Measurements from ENCODE around the gene TBCCD1.

TBCCD1 gene, protein sequence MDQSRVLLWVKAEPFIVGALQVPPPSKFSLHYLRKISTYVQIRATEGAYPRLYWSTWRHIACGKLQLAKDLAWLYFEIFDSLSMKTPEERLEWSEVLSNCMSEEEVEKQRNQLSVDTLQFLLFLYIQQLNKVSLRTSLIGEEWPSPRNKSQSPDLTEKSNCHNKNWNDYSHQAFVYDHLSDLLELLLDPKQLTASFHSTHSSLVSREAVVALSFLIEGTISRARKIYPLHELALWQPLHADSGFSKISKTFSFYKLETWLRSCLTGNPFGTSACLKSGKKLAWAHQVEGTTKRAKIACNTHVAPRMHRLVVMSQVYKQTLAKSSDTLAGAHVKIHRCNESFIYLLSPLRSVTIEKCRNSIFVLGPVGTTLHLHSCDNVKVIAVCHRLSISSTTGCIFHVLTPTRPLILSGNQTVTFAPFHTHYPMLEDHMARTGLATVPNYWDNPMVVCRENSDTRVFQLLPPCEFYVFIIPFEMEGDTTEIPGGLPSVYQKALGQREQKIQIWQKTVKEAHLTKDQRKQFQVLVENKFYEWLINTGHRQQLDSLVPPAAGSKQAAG

DNA sequence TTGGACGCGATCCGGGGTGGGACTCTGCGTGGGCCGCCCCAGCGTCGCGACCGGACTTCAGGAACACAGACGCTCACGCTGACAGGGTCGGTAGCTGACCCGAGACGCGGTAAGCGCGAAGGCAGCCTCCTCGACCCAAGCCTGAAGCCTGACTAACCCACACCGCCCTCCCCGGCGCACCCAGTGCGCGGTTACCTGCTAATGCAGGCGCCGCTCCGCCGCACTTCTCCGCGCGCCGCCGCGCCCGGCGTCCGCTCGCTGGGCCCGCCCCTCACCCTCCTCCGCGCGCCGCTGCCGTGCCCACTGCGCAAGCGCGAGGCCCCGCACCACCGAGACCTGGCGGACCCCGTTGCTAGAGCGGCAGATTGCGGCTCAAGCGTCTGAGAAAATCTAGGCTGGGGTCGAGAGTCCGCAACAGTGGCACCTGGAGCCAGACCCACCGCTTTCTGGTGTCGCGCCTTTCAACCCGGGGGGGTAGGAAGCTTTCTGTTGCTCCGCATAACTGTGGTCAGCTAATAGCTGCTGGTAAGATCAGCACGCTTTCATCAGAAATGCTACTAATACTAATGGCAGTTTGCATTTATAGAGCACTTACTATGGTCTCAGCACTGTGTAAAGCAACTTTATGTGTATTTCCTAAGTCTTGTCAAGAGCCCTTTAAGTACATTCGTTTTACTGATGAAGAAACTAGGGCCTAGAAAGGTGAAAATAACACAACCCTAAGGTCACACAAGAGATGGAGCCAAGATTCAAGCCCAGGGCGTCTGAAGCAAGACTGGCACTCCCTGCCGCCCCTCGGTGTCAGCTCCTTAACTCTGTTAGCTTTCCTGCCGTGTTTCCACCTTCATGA lies at the start of gene TBCCD1:
TBCCD1 (minus strand) TSS at position 268 of the 850 bp plus-strand sequence. CDS start 3,010 bp downstream, outside the sequence.
- peak; percentile 93 for DNase-seq

DNA sequence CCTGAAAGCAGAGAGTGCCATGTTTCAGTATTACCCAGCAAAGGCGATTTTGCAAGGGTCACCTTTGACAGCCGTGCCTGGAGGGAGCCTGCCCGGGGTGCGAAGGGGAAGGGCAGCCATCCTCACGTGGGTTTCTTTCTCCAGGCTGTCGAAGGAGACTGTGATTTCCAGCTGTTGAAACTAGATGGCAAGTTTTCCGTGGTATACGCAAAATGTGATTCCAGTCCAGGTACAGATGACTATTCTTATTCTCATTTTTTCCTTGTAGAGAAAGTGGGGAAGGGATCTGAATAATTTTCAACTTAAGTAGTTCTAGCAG lies 49.1 kb upstream of the TBCCD1 start:
- DNase-seq, result no peak

DNA sequence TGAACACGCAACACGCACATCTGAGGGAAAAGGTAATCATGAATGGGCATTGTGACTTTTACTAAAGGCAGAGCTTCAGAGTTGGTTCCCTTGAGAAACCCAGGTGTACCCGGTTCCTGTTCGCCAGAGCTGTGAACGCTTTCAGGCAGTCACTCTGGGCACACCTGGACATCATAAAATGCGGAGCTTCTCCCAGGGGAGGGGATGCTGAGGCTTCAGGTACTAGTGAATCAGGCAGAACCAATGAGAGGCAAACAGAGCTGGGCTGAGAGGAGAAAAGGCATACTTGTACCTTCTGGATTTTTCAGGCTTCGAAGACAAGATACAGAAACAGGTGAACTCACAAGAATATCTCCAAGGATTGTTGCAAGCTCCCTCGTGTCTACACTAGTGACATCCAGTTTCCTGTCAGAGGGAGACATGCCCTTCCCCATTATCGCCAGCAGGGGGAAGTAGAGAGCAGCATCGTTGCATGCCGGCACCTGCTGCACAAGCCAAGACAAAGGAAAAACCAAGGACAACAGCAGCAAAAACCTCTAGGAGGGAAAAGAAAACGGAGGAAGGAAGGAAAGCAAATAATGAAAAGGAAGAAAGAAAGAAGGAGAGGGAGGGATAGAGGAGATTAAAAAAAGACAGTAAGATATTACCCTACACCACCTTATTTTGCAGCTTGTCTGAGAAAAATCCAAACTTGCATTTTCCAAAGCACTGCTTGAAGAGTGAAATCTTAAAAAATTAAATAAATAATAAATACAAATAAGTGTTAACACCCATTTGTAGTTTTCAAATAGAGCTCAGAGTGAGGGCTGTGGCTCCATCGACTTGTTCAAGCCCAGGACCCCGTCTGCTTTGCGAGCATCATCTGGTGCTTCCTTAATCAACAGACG lies 47.7 kb upstream of the TBCCD1 start:
- DNase-seq, result peak; percentile 76

DNA sequence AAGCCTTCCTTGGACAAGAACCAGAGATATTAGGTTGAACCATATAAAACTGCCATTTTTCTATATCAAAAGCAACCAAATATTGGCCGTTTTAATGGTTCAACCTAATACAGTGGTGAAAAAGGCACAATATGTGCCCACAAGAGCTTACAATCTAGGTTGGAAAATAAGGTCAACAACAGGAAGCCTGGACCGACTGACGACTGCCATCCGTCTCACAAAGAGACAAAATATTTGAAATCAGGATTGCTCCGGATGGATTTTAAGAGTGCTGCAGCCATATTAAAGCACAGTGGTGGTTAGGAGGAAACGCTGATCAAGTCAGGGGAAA lies 47.1 kb upstream of the TBCCD1 start:
- DNase-seq, result no peak

DNA sequence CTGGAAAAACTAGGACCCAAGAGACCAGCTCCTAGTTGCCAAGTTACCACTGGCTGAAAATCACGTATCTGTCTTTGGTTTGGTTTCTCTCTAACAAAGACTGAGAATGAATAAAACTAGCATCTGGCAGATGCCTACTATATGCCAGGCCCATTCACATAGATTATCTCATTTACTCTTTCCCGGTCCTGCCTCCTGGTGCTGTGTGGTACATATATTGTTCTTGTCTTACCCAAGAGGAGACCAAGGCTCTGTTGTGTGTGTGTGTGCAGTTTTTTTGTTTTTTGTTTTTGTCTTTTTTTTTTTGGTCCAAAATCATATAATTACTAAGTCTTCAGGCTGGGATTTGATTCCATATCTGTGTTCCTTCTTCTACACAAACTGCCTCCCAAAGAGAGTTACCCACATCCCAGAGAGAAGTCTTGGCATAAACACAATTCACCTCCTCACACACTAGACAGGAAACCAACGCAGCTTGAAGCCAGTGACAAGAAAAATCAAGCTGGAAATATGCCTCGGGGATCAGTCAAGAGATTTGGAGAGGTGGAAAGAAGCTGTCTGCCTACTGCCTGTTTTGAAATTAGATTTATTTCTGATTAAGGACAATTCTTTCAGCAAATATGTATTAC lies 46.6 kb upstream of the TBCCD1 start:
- DNase-seq, result no peak

DNA sequence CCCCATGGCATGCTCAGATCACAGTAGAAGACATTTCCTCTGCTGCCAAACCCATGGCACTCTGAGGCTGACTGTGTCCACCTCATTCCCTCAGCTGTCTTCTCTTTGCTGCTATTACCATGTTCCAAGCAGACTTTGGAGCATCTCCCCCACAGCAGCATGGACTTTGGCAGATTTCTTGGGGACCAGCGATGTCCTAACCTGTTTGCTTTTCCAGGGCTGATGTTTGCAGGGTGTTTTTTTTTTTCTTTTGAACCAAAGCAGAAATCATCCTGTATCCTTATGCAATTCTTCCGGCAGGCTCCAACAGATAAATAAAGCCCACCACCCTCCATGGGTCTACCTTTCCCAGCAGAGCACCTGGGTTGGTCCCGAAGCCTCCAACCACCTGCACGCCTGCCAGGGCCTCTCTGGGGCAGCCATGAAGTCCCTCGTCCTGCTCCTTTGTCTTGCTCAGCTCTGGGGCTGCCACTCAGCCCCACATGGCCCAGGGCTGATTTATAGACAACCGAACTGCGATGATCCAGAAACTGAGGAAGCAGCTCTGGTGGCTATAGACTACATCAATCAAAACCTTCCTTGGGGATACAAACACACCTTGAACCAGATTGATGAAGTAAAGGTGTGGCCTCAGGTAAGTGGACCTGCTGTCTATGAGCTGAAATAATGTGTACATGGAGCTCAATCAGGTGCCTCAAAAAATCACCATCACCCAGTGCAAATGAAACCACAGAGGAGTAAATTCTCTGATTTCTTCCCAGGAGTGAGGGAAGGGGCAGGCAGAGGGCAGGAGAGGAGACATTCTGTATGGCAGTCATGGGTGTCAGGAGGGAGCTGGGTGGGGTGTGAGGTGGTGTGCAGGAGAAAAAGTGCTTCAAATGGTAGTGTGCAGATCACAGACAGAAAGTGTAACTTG lies 45.8 kb upstream of the TBCCD1 start, which contains the start of gene AHSG:
AHSG (plus strand) TSS at position 340 of the 916 bp plus-strand sequence; CDS start at position 422, 82 bp downstream.
- DNase-seq, result no peak

DNA sequence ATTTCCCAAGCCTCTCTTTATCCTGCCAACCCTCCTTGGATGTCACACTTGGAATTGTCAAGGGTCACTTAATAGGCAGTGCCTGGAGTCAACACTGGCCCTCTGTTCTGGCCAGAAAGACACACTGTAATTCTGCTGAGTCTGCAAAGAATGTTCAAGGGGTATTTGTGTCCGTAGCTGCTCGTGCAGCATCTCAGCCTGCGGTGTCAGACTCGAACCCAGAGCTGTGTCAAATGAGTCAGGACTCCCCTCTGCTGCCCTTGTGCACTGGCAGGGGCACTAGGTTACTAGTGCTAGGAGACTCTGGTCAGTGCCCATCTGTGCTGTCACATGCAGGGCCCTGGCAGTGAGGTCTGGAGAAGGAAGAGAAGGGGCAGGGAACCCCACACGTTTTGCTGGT lies 44.9 kb upstream of the TBCCD1 start:
- no peak for DNase-seq

DNA sequence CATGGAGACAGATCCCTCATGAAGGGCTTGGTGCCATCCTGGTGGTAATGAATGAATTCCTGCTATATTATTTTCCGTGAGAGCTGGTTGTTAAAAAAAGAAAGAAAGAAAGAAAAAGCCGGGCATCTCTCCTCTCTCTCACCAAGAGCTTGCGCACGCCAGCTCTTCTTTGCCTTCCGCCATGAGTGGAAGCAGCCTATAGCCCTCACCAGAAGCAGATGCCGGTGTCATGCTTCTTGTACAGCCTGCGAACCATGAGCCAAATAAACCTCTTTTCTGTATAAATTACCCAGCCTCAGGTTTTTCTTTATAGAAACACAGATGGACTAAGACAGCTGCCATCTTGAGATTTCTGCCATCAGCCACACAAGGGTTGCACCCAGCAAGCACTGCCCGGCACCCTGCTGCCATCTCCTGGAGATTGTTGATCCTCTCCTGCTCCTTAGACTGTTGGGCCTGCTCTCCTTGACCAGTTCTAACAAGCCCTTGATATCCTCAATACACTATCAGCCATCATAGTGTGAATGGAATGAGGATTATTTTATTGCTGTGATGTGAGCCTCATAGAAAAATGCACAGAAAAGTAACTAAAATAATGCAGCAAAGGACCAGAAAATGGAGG lies 42.2 kb upstream of the TBCCD1 start:
- DNase-seq, result no peak

DNA sequence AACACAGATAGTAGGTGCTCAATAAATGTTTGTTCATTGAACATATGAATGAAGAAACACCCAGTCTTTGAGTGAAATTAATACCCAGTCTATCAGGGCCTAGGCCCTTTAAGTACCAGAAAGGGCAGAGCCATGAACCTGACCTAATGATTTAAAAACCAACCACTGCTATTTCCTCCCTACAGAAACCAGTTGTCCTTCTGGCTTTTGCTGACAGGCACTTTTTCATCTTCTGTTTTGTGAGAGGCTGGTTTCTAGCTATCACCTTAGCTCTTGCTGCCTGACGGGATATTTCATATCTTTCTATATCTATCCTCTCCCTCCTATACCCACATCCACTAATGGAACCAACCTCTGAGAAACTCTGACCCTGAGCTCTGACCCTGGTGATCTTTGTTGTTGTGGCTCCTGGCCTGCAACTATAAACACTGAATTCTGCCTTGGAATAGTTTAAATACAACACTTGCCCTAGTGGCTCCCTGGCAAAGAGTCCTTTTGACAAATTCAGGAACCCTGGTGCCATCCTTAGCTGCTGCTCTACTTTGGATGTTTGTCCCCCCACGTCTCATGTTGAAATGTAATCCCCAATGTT lies 41.6 kb upstream of the TBCCD1 start:
- no peak for DNase-seq

DNA sequence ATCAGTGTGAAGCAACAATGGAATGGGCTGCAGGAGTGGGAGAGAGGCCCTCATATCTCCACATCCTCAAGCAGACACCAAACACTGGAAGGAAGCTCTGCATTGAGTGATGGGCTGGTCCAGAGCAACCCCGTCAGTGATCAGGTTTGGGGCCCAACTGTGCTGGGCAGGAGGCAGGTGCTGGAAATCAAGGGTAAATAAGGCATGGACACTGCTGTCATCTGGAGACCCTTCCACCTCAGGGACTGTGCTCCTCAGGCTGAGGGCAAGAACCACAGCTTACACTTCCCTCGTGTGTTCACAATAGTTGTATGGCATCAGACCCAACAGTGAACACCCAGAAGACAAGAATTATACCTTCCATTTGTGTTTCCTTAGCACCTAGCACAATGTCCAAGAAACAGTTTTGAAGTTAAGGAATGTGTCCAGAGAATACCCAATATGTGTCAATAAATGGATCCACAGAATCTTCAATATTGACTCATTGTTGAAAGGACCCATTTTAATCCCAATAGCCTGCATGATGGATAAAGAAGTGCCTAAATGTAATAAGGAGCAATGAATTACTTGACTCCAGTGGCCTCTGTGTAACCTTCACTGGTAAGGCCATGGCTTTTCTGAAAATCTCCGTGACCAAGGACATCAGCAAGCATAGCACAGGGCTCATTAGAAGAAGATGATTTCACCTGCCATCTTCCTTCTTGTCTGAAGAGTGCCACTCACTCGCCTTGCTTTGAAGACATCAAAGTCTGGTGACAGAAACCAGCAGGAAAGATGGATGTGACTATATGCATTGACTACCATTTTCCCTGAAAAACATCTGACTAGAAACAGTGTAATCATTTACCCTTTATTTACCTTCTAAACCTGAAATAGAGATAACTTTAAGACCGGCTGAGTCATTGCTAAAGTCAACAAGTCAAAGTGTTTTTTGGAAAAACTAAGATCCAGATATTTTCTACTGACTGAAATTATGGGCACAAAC lies 38.7 kb upstream of the TBCCD1 start:
- no peak for DNase-seq

DNA sequence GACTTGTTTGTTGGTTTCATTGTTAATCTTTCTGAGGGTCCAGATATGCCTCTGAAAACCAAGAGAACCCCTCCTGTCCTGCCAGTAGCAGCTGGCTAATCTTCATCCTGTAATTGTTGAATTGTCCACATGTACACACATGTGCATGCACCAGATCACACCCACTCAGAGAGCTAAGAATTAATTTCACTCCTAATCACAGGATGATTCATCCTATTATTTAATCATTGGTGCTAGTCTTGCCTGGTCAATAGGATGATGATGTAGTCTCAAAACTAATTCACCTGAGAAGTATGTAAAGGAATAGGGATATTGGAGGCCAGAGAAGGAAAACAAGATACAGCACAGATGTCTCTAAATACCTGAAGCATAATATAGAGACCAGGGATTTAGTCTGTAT lies 37.9 kb upstream of the TBCCD1 start:
- no peak for DNase-seq

DNA sequence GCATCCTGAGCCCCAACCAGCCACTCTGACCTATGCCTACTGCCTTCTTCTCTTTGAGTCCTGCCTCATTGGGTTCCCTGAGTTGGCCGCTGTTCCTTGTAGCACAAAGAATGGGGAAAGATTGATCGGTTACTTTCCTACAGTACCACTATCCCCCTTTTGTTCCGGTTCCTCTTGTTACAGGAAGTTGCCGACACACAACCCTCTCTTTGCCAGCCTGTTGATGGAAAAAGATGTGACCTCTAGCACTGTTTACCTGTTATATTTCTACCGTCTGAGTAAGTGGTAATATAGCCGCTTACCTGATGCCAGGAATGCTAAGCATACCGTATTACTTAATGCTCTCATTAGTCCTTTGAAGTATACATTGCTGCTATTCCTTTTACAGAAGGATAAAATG lies 36.0 kb upstream of the TBCCD1 start:
- DNase-seq, result no peak

DNA sequence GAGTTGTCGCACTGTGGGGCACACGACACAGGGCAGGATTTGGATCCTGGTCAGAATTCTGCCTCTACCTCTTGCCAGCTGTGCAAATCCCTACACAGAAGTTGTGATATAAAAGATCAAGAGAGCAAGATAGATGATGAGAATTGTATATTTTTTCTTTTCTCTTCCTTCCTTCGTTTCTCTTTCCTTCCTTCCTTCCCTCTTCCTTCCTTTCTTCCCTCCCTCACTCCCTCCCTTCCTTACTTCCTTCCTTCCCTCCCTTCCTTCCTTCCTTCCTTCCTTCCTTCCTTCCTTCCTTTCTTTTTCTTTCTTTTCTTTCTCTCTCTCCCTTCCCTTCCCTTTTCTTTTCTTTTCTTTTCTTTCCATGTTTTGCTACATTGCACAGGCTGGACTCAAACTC lies 33.8 kb upstream of the TBCCD1 start:
- no peak for DNase-seq

DNA sequence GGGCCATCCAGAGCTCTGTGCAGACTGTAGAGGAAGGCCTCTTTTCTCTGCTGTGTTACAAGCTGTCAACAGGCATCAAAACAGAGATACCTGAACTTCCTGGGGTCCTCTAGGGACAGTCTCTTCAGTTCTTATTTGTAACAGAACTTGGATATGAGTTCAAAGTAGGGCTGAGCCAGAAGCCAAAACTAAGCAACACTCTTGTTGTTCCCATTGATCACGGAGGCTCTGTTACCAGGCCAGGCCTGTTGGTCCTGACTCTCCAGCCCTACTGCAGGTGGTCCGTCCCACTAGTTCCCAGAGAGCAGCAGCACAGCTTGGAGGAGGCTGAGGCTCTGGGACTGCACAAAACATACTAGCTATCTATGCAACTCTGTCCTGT lies 32.6 kb upstream of the TBCCD1 start:
- DNase-seq, result no peak

DNA sequence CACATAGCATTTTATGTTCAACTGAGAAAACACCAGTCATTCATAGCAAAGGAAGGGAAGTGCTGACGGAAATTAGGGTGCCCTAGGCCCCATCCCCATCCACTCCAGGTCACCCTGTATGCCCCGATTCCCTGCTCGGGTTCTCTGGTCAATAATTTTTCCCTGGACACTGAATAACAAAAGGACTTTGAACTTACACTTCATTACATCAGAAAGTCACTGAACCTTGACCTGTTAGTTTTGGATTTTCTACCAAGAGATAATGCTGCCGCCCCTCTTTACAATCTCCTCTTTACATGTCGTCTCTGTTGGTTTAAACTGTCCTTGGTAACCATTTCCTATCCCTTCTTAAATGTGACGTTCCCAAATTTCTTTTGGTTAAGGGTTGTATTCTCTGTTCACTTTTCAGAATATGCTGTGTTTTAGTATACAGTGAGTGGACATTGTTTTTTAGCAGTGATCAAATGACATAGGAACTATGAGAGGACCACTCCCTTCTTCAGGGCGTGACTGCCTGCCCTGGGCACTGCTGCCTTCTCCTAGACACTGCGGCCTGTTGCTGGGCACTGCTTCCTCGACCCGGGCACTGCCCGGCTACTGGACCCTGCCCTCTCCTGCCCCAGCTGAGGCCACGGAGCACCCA lies 32.1 kb upstream of the TBCCD1 start:
- no peak for DNase-seq

DNA sequence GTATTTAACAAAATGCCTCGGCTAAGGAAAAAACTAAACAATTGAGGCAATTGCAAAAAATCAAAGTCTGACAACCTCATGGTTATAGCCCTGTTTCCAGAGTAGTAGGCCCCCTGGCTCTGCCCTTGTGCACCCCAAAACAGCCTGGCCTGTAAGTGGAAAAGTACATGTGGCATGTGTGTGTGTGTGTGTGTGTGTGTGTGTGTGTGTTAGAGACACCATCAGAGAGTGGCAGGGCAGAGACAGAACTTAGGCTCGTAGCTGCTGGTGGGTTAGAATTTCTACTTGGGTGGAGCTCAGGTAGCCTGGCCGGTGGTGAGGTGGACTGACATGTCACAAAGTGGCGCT lies 31.6 kb upstream of the TBCCD1 start:
- no peak for DNase-seq

DNA sequence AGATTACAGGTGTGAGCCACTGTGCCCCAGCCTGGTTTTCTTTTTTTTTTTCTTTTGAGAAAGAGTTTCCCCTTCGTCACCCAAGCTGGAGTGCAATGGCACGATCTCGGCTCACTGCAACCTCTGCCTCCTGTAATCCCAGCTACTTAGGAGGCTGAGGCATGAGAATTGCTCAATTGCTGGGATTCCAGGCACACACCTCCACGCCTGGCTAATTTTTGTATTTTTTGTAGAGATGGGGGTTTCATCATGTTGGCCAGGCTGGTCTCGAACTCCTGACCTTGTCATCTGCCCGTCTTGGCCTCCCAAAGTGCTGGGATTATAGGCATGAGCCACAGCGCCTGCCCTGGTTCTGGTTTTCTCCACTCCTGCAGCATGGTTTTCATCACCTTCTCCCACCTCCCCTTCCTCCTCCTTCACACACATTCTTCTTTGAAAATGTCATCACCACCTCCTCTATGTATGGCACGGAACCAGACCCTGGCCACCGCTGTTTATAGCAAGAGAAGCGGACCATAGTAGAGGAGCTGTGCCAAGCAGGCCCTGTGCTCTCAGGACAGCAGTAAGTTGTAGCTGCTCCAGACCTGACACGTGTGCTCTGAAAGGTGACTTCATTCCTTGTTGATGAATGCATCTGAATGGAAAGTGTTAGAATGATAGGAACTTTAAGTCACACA lies 31.1 kb upstream of the TBCCD1 start:
- DNase-seq, result no peak
